GM21381 (cell line): ENCODE data around the gene NCK2.

Experiments
- ATAC-seq: cut with Tn5 transposase; IDR thresholded peaks from one replicate; pipeline ENCODE4 v1.9.1; 2021; ENCODE audit warnings: mild to moderate bottlenecking, moderate library complexity; ENCODE audit not compliant: unreplicated experiment

The NCK2 gene

DNA sequence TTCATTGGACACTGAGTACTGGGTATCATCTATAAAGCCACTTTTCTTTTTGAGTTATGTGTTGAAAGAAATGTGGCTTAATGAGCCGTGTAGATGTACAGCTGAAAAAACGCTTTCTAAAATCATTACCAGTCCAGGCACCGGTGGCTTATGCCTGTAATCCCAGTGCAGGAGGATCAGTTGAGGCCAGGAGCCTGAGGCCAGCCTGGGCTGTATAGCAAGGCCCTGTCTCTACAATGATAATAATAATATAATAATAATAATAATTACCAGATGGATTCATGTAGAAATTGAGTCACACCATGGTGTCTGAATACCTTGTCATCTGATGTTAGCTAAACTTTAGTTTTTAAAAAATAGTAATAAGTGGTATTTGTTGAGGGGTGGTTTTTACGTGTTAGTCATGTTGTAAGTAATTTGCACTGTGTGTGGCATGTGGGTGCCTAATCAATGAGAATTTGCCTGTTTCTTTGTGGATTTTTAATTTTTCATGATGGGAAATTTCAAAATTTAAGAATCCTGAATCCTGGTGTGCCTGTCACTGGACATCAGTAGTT, 30.1 kb downstream of the NCK2 start:
- no peak for ATAC-seq

- ATAC-seq = no peak
These were observed 31.3 kb downstream of the NCK2 start for GRCh38 chr2:105775809-105776559.

DNA sequence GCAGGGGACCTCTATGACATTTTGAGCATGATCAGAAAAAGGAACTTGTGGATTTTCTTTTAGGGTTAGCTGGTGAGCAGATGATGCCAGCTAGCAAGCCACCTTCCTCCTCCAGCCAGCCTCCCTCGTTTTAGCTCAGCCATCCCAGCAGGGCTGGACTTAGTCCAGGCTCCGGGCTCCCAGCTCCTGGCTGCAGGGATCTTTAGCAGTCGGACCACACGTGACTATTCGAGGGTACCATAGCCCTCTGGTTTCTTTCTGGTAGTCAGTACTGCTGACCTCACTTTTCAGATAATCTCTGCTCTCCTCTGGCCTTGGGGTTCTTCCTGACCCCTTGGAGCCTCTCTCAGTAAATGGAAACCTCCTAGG, 31.8 kb downstream of the NCK2 start:
- no peak for ATAC-seq

DNA sequence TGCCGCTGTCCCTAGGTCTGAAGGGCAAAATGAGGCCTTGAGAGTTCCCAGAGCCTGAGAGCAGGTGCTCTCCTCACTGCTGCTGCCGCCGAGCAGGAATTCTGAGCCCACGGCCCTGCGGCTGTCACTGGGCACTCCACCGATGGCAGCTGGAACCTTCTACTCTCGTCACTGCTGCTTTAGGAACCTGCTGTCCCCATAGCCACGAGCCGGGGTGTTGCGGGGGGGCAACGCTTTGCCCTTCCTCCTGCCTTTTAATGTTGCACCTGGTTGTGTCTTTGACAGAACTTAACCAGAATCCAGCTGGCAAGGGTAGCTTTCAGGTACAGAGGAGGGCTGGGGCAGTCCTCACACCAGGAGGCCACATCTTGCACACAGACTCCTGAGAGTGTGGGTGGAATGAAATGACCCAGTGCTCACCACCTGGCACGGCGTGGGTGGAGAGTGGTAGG, 32.3 kb downstream of the NCK2 start:
- no peak for ATAC-seq

DNA sequence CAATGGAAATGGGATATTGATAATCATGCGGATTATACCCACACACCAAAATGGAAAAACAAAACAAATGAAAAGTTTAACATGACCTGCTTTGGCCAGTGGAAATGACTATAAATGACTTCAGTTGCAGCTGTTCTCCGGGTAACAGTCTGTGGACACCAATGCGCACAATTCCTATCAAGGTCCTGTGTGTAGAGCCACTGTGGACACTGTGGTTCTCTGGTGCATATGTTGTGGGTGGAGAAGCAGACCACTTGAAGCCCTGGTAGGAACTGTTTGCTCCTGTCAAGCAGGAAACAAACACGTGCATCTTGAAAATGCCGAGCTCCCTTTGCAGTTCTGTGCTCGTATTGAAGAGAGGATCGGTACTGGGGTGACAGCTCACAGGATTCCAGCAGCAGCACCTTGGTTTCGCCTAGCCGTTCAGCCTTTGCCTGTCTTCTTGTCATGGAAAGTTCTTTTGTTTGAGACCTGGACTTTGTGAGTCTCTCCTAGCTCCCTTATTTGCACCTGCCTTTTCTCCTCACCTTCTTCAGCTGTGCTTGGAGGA, 32.9 kb downstream of the NCK2 start:
- ATAC-seq = no peak

DNA sequence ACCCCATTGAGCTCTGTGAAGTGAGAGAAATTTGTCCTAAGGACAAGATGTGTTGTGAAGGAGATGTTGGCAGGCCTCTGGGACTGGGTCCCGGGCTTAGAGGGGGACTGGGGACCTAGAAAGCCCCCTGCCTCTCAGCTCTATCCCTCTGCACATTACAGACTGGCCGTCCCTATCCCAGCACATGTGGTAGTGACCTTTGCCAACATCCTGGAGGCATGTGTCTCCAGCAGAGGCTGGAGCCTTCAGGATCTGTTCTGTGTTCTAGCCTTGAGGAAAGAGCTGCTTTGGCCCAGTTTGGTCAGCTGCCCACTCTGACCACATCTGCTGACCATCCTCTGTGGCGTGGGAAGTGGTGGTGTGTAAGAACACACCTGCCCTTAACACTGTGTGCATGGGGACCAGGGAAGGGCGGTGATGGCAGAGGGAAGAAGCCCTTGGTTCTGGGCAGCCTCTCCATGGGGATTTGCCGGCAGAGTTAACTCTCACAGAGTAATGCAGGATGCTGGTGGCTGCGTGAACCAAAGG, 33.4 kb downstream of the NCK2 start:
- no peak for ATAC-seq

- ATAC-seq = no peak
These were observed 34.7 kb downstream of the NCK2 start for GRCh38 chr2:105779394-105779793.

DNA sequence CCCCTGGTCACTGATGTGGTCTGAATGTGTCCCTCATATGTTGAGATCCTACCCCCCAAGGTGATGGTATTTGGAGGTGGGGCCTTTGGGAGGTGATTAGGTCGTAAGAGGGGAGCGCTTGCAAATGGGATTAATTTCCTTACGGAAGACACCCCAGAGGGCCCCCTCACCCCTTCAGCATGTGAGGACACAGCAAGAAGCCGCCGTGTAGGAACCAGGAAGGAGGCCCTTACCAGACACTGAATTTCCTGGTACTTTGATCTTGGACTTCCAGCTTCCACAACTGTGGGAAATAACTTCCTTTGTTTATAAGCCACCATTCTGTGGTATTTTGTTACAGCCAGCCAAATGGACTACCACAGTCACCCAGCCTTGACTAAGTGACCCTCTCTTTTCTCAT, 35.9 kb downstream of the NCK2 start:
- ATAC-seq = no peak

DNA sequence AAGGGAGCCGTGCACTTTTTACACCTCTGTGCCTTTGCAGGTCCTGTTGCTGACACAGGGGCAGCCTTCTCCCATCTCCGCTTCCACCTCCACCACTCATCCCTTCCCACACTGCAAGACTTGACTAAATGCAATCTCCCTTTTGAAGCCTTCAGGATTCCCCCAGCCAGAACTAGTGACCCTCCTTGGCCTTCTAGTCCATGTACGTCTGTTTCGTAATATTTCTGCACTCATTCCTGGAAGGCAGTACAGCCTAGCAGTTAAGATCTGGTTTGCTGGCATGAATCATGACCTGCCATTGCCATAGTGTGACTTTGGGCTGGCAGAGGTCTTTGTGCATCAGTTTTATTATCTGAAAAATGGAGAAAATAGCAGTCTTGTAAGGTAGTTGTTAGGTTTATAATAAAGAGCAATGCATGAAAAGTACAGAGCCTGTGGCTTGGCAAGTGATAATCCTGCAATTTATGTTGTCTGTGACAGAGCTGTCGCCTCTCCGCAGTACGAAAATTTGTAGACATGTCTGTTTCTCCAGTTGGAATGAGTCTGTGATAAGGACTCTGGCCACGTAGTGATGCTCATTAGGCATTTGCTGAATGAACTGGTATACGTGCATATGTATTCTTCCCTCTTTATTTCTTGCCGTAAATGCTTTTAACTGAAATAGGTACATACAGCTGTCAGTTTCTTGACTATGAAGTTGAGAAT, 36.7 kb downstream of the NCK2 start:
- ATAC-seq = no peak

DNA sequence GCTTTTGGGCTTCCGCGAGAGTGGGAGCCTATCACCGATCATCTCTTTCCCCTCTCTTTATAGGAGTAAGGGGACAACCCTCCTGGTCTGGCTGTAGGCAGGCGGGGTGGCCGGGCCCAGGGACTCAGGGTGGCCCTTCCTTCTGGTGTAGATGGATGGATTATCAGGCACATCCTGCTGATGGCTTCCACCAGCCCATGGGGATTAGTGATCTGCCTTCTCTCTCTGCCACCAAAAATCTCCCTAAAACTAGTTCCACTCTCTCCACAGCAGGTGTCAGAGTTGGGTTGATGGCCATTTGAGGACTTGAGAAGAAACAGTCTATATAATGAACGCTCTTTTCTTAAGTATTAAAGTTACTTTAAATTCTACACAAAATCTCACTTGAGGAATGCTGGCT, 37.4 kb downstream of the NCK2 start:
- no peak for ATAC-seq

DNA sequence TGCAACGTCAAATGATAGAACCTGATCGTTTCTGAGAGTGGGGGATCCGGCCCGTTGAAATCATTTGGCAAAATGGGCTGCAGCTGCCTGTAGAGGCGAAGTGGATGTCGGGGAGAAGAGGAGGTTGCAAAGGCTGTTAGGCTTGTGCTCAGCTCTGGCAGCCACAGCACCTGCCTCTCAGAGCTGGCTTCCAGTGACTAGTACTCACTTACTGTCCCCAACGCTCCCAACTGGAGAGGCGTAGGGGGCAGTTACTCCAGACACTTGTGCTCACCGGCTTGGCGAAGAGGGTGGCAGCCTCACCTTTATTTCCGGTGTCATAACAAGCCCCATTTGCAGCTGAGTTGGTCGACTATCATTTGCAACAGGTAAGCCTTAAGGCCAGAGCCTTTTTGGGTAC, 37.9 kb downstream of the NCK2 start:
- ATAC-seq = no peak

GRCh38 chr2:105783151-105783738, 38.5 kb downstream of the NCK2 start:
- no peak for ATAC-seq

GRCh38 chr2:105783972-105784371, 39.3 kb downstream of the NCK2 start:
- no peak for ATAC-seq

DNA sequence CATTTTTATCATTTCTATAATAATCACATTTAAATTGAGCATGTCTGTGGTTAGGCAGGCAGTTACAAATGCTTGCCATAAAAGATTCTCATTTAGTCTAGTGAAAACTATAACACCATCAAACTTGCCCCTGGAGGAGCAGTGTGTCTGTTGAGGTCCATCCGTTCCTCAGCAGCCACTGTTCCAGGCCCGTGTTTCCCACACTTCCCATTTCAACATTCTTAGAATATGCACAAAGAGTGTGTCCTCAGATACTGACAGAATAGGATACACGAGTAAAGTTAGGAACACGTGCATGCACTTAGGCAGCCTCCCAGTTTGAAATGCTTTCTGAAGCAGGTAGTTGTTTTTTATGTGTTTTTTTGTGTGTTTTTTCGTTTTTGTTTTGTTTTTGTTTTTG, 39.9 kb downstream of the NCK2 start:
- ATAC-seq = no peak

- no peak for ATAC-seq
These were observed 40.6 kb downstream of the NCK2 start for GRCh38 chr2:105785095-105785847.

GRCh38 chr2:105786231-105787230, 41.8 kb downstream of the NCK2 start:
- no peak for ATAC-seq

DNA sequence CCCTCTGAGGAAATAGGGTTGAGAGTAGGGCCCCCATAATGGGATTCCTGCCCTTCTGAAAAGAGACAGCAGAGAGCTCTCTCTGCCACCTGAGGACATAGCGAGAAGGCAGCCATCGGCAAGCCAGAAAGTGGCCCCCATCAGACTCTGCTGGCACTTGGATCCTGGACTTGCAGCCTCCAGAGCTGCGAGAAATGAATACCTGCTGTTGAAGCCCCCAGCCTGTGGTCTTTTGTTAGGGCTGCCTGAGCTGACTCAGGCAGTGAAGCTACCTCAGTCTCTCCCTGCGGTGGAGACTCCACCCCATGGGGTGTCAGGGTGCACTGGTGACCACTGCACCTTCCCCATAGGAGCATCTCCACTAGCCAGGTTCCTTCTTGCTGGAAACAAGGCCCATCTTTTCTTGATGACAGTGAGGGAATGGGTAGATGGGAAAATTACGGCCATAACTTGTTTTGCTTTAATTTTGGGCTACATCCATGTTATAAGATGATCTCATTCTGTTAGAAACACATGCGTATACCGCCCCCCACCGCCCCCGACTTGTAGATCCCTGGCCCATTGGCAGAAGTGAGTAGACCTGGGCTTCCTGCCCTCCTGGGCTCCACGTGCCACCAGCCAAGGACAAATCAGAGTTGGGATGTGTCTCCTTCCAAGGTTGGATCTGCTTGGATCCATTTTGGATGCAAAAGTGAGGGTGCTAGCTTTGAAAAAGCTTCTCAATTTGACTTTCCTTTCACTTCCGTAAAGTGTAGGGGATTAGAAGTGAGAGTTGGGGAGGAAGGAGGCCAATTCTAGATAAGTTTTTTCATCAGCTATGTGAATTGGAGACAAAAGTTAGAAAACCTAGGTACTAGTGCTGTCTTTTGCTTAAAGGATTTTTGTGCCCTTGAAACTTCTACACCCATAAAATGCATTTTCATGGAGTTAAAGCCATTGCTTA, 42.9 kb downstream of the NCK2 start:
- no peak for ATAC-seq

GRCh38 chr2:105788670-105789290, 44.1 kb downstream of the NCK2 start:
- ATAC-seq = no peak
